HG03565 (cell line): ENCODE data around the gene ENHO.

Source experiments
- ATAC-seq: cut with Tn5 transposase; IDR thresholded peaks from one replicate; pipeline ENCODE4 v1.9.1; 2021; ENCODE audit warnings: mild to moderate bottlenecking, moderate library complexity; ENCODE audit not compliant: unreplicated experiment

Gene ENHO

GRCh38 chr9:34508463-34508862 is 14.3 kb downstream of the ENHO start:
- no peak for ATAC-seq

DNA sequence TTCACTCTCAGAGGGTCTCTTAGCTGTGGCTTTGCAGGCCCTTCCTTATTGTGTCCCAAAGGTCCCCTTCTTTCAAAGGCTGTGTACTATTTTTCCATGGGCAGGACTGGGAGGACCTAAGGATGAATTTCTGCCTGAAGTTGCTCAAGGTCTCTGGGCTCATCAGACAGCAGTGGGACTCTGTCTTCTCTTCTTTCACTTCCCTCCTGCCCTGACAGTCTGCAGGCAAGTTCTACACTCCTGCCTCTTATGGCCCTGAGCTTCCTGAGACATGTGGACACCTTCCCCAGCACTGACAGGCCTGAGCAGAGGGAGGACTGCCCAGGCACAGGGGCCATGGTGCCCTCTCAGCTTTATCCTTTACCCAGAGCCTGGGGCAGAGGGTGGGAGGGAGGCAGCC is 14.8 kb downstream of the ENHO start:
- no peak for ATAC-seq

DNA sequence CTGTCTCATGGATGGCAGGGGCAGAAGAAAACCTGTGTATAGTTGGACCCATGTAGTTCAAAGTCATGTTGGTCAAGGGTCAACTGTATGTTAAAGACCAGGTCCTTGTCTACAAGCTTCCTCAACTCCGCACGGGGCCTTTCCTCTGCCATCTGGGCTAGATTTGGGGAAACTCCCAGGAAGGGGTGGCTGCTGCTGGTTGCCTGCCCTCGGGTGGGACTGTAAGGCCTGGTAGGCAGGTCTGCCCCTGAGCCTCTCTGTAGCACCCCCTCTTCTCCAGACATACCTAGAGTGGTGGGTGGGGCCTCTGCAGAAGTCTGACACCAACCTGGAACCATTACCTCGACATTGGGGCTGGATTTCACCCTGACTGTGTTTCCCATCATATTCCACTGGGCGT is 15.2 kb downstream of the ENHO start:
- no peak for ATAC-seq

GRCh38 chr9:34506623-34507022 is 16.2 kb downstream of the ENHO start:
- no peak for ATAC-seq

GRCh38 chr9:34505370-34506120 is 17.2 kb downstream of the ENHO start:
- ATAC-seq, result no peak

DNA sequence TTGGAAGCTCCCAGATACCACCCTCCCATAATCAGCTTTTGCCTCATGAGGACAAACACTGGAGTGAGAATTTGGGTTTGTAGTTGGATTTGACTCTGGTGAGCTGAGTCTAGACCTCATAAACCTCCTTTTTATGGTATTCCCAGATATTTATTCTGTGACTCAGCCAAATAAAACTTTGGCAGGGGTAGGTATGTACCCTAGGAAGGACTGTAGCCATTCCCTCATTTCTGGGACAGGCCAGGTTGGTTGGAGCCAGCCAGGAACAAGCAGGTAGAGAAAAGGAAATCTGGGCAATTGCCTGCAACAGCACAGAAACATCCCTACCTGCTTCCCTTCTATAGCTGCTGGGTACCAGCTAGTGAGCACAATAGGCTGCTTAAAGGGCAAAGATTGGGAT is 19.4 kb downstream of the ENHO start:
- no peak for ATAC-seq

GRCh38 chr9:34502891-34503290 is 19.9 kb downstream of the ENHO start:
- ATAC-seq, result no peak

DNA sequence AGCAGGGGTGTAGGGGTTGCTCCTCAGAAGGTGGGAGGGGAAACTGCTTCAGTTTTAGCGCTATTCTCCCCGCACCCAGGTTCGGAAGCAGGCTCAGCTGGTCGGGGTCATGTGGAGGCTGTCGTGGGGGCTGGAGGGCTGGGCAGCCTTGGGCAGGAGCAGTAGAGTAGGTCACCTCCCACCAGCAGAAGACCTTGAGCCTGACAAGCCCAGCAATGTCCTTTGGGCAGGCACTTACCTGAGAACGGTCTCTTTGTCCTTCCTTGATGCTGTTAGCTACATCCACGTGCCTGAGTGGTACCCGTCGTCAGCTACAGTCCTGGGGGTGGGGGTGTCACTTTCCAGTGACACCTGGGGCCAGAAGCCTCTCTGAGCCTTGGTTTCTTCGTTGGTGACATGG is 20.3 kb downstream of the ENHO start:
- ATAC-seq, result no peak

GRCh38 chr9:34501889-34502425 is 20.8 kb downstream of the ENHO start:
- ATAC-seq, result no peak

DNA sequence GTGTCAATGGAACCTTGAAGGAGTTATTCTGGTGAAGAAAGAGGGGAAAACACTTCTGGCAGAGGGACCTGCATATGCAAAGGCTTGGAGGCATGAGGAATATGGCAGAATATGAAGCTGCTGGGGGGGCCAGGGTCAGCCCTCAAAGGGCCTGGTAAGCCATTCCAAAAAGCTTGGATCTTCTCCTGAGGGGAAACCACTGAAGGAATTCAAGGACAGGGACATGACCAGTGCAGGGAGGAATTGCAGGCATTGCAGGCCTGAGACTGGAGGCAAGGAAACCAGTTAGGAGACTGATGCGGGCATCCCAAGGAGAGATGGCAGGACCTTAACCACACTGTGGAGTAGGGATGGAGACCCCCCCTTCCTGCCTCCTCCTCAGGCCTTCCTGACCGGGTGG is 21.4 kb downstream of the ENHO start:
- no peak for ATAC-seq

DNA sequence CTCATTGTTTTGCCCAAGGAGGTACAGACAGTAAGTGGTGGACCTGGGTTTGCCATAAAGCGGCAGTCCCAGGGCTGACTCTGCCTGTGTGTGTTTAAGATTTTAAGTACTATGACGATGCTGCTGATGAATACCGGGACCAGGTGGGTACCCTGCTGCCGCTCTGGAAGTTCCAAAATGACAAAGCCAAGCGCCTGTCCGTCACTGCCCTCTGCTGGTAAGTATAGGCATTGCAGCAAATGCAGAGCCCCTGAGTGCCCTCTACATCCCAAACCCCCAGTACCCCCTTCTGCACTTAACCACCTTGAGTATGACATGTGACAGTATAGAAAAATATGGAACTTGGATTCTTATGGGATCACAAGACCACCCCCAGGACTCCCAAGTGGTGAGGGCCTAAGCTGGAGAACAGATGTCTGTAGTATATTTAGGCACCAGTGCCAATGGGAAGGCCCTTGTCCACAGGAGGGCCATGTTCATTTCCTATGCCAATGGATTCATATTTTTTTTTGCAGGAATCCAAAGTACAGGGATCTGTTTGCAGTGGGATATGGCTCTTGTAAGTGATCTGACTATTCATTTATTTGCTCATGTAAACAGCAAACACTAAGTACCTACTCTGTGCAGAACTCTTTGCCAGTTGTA is 22.0 kb downstream of the ENHO start:
- no peak for ATAC-seq

GRCh38 chr9:34499076-34499475 is 23.7 kb downstream of the ENHO start:
- no peak for ATAC-seq

GRCh38 chr9:34498553-34498952 is 24.2 kb downstream of the ENHO start:
- no peak for ATAC-seq

DNA sequence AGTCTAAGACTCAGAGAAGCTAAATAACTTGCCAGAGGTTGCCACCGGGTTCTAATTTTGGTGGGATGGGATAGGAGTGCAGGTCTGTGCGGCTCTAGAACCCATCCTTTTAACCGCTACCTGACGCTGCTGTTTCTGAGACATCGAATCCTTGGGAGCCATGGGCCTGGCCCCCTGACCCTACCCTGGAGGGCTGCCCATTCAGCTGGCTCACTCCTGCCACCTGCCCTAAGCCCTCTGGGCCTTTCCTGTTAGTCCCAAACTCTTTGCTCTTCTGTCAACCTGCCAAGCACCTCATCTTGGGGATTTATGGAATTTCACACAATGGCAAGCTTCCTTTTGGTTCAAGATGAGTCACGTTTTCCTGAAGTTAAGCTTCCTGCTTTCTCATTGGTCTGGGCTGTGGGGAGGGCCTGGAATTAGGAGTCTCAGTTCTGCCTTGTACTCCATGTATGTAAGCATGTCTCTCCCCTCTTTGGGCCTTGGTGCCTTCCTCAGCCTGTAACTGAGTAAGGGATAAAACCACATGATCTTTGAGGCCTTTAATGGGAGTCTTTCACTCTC is 26.6 kb downstream of the ENHO start:
- ATAC-seq, result no peak

- ATAC-seq, result no peak
These were observed 28.7 kb downstream of the ENHO start for GRCh38 chr9:34493972-34494535.

DNA sequence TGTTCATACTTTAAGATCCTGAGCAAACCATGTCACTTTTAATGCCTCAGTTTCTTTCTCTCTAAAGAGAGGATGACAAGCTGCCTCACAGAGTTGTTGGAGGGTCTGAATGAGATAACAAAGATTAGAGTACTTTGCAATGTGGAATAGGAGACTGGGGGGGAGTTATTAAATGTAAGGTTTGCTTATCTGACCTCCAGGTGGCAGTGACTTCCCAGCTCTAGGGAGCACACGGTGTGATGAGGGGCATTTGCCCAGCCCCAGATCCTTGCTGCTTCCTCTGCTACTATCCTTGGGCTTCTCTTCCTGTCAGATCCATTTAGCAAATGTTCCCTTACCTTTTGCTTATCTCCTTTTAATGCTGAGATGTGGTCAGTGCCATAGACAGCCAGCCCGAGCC is 30.7 kb downstream of the ENHO start:
- ATAC-seq, result no peak

DNA sequence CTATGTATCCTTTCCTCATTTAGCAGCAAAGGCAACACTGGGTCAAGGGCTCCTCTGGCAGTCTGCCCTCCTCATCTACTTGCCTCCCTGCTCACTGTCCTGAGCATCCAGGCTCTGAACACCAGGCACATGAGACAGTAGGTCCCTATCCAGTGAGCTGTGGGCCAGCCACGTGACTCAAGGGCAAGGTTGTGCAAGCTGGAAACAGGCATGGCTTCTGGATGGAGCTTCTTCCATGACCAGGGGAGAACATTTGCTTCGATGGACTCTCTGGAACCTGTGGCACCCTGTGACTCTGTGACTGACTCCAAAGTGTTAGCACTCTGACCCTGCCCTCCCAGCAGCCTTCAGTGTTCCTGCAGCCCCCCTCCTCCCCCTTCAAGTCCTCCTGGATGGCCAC is 31.2 kb downstream of the ENHO start:
- no peak for ATAC-seq

DNA sequence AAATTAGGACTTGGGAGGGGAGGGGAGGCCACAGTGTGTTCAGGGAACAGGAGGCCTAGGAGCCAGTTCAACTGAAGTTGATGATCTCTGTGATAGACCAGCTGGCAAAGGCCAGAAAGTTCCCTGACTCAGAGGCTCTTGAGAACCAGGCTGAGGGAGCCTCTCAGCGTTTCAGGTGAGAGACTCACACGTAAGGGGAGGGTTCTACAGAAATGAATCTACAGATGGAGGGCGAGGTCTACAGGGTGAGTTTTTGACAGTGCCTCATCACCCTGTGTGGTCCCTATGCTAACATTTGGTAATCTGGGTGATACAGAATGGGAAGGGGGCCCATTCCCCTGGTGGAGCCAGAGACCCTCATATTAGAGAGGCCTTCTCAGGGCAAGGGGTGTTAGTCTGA is 32.0 kb downstream of the ENHO start:
- no peak for ATAC-seq

DNA sequence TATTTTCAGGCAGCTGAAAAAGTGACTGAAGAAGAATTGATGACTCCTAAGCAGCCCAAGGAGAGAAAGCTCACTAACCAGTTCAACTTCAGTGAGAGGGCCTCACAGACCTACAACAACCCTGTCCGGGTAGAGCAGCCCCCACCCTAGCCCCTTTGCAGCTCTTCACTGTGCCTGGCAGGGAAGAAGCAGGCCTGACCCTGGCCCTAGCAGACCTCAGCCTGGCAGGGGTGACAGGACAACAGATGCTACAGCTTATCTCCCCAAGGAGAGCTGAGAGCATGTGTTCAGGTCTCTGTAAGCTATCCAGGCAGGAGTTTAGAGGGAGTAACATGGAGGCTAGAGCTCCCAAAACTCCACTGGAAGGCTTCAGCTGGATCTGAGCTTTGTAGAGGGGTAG is 32.4 kb downstream of the ENHO start:
- no peak for ATAC-seq

DNA sequence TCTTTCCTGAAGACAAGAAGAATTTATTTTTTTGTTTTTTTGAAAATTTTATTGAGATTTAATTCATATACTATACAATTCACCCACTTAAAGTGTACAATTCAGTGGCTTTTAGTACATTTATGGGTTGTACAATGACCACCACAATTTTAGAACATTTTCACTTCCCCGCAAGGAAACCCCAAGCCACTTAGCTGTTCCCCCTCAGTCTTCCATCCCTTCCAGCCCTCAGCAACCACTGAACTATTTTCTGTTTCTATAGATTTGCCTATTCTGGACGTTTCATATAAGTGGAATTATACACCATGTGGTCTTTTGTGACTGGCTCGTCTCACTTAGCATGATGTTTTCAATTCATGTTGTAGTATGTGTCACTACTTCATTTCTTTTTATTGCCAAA is 36.2 kb downstream of the ENHO start:
- no peak for ATAC-seq

- no peak for ATAC-seq
These were observed 37.0 kb downstream of the ENHO start for GRCh38 chr9:34485822-34486221.

GRCh38 chr9:34484678-34485077 is 38.1 kb downstream of the ENHO start:
- no peak for ATAC-seq
